Measurements from ENCODE around the gene ADAMTS20.

ADAMTS20 gene

GRCh38 chr12:43325786-43326185, 226.2 kb downstream of the ADAMTS20 start:
- no peak for TF ChIP-seq CTCF (conservative IDR thresholded peaks at IDR 0.05; ENCODE audit: low read depth, low read length)
- DNase-seq (ENCODE audit: low read depth) = no peak
- H3K4me3 ChIP-seq (ENCODE audit: low read length) = no peak overlapping the region

- DNase-seq (ENCODE audit: low read depth) = no peak
- no peak overlapping the region for H3K4me3 ChIP-seq (ENCODE audit: low read length)
- no peak for TF ChIP-seq CTCF (conservative IDR thresholded peaks at IDR 0.05; ENCODE audit: low read depth, low read length)
Observed at GRCh38 chr12:43320281-43320680, 231.7 kb downstream of the ADAMTS20 start.

- no peak overlapping the region for H3K4me3 ChIP-seq (ENCODE audit: low read length)
- no peak for TF ChIP-seq CTCF (conservative IDR thresholded peaks at IDR 0.05; ENCODE audit: low read depth, low read length)
- DNase-seq (ENCODE audit: low read depth) = no peak
Observed at GRCh38 chr12:43318021-43318420, 234.0 kb downstream of the ADAMTS20 start.

GRCh38 chr12:43317156-43317555, 234.8 kb downstream of the ADAMTS20 start:
- no peak for TF ChIP-seq CTCF (conservative IDR thresholded peaks at IDR 0.05; ENCODE audit: low read depth, low read length)
- no peak for DNase-seq (ENCODE audit: low read depth)
- H3K4me3 ChIP-seq (ENCODE audit: low read length) = no peak overlapping the region

GRCh38 chr12:43316520-43316919, 235.5 kb downstream of the ADAMTS20 start:
- no peak overlapping the region for H3K4me3 ChIP-seq (ENCODE audit: low read length)
- DNase-seq (ENCODE audit: low read depth) = no peak
- TF ChIP-seq CTCF (conservative IDR thresholded peaks at IDR 0.05; ENCODE audit: low read depth, low read length) = no peak

GRCh38 chr12:43315961-43316360, 236.0 kb downstream of the ADAMTS20 start:
- DNase-seq (ENCODE audit: low read depth) = no peak
- H3K4me3 ChIP-seq (ENCODE audit: low read length) = no peak overlapping the region
- no peak for TF ChIP-seq CTCF (conservative IDR thresholded peaks at IDR 0.05; ENCODE audit: low read depth, low read length)

- no peak for DNase-seq (ENCODE audit: low read depth)
- no peak for TF ChIP-seq CTCF (conservative IDR thresholded peaks at IDR 0.05; ENCODE audit: low read depth, low read length)
- no peak overlapping the region for H3K4me3 ChIP-seq (ENCODE audit: low read length)
Observed at GRCh38 chr12:43312991-43313505, 239.0 kb downstream of the ADAMTS20 start.

Measured in retinal pigment epithelial cell (primary cell).